Adrenal gland (tissue), 12 donors: ENCODE results near the gene VPS11. TPM values are rescaled to one million over a fixed set of nuclear protein-coding genes. Genes with fewer than 3 reads are reported as not detected.

Experiments used
- DNase-seq, 7 donors: peaks; one replicate each; pipeline ENCODE4 v3.0.0-alpha.2; 2019 to 2020
- H3K27ac ChIP-seq, 5 donors: fragments of 200-600 bp; sonication (generic) in 4 of 5; 1 replicate in 3 of 5; 2 replicates in 2 of 5; pipeline versions ENCODE4 v1.5.1 to v1.8.0; 2016 to 2020; ENCODE audit warnings: mild to moderate bottlenecking in 1 of 5
- H3K27me3 ChIP-seq: fragments of 200-600 bp; 2 replicates; pipeline ENCODE4 v1.8.0; 2021
- H3K36me3 ChIP-seq, 2 donors: fragments of 200-600 bp; replicated peaks in 1 of 2; 1 replicate in 1 of 2; 2 replicates in 1 of 2; pipeline versions ENCODE4 v1.5.1 to v1.8.0; 2018 to 2022
- H3K4me1 ChIP-seq, 2 donors: fragments of 200-600 bp; replicated peaks in 1 of 2; 1 replicate in 1 of 2; 2 replicates in 1 of 2; pipeline versions ENCODE4 v1.5.1 to v1.8.0; 2018 to 2021
- H3K4me3 ChIP-seq, 4 donors: fragments of 200-600 bp; sonication (generic) in 3 of 4; one replicate each; pipeline ENCODE4 v1.5.1; 2016 to 2018
- H3K9me3 ChIP-seq, 3 donors: fragments of 200-600 bp; sonication (generic) in 1 of 3; replicated peaks in 1 of 3; 1 replicate in 2 of 3; 2 replicates in 1 of 3; pipeline versions ENCODE4 v1.5.1 to v1.8.0; 2016 to 2021
- CTCF ChIP-seq, 6 experiments: fragments of 450-650 bp in 4 of 6; fragments of 200-600 bp in 2 of 6; sonication (generic) in 1 of 6; IDR thresholded peaks; 1 replicate in 5 of 6; 2 replicates in 1 of 6; pipeline versions ENCODE4 v1.5.1 to v1.8.0; 2016 to 2021; ENCODE audit warnings: antibody characterized with exemption in 6 of 6, mild to moderate bottlenecking in 2 of 6, moderate library complexity in 1 of 6
- POLR2A ChIP-seq, 2 donors: fragments of 450-650 bp; IDR thresholded peaks; one replicate each; pipeline ENCODE4 v1.6.1; 2017; ENCODE audit warnings: antibody characterized with exemption in 2 of 2, mild to moderate bottlenecking in 2 of 2, moderate library complexity in 1 of 2
- WGBS, 4 donors: extraction: QIAGEN DNeasy Blood & Tissue Kit in 2 of 4; methylation state at CpG; one replicate each; pipeline versions ENCODE4 v1.1.5 to v1.1.7; 2013 to 2017; 5-methylcytosine and 5-hydroxymethylcytosine counted together
- intact Hi-C, 2 donors: fragments of 100-400 bp; cut with DNase I; formaldehyde crosslinking; loops; one replicate each; pipeline versions ENCODE4 v1.14.1 to v1.15.0; 2022 to 2023
- polyA plus RNA-seq, 3 donors: library from polyadenylated mRNA; stranded (reverse); fragments of 200-250 nt in 2 of 3; fragments of 350-450 nt in 1 of 3; fragmentation: Illumina TruSeq in 1 of 3; extraction: RNeasy Lipid Tissue Mini Kit (QIAGEN cat#74804) in 1 of 3; gene quantifications; one replicate each; pipeline ENCODE4 v1.2.3, GENCODE V29; 2013 to 2014
- total RNA-seq, 9 donors: library from RNA; depleted of rRNA in 4 of 9; stranded (reverse); fragments of >200 nt in 4 of 9; fragments of 120-200 nt in 1 of 9; fragmentation: NEBNext Ultra II Directional in 1 of 9; extraction: Animal tissue kit (Norgen Biotek cat#: 25700) in 1 of 9; gene quantifications; one replicate each; pipeline versions ENCODE4 v1.1.0 to v1.2.4, GENCODE V29; 2013 to 2023
- donor health status: healthy with polysubstance abuse.
- donor health status: Bipolar disorder and iron deficiency.
- donor health status: DM: yes; HTN: yes; CAD: no.
- donor health status: DM: no; HTN: no; CAD: no.
- donor health status: DM: no; HTN: no; CAD: no.
- donor health status: DM: yes; HTN: yes; CAD: no.

The VPS11 gene
- total and polyA plus RNA-seq, 12 donors = 32.8 to 146 (median 57.0) TPM

GRCh38 chr11:119046489-119046888, 21.1 kb upstream of the VPS11 start:
- H3K4me1 ChIP-seq = no peaks in the 10 kb centered on the region
- no peak for TF ChIP-seq POLR2A (IDR thresholded peaks at IDR 0.05)
- no peak for TF ChIP-seq CTCF (IDR thresholded peaks at IDR 0.05)
- no peaks in the 10 kb centered on the region for H3K27me3 ChIP-seq
- H3K27ac ChIP-seq = no peak overlapping the region
- no peak overlapping the region for H3K4me3 ChIP-seq
- 90 to 97% (median 96%) methylated on average over 2 to 6 of the region's 6 CpGs for WGBS, 4 donors
- peaks cover 0 to 72% of the 10 kb centered on the region in 2 donors for H3K36me3 ChIP-seq
- no peak for DNase-seq
- H3K9me3 ChIP-seq = no peaks in the 10 kb centered on the region
- intact Hi-C loops = no loop called here

DNA sequence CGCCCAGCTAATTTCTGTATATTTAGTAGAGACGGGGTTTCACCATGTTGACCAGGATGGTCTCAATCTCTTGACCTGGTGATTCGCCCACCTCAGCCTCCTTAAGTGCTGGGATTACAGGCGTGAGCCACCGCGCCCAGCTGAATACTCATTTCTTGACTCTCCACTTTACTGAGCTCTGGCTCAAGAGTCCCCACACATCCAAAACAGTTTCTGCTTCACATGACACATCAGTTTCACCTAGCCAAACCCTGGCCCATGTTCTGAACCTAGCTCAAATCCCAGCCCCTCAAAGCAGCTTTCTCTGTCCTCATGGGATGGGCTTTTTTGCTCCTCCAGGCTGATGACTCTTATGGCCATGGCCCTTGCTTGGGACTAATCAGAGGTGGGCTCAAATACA, 20.4 kb upstream of the VPS11 start:
- H3K4me3 ChIP-seq = no peak overlapping the region
- no peak overlapping the region for H3K27ac ChIP-seq
- TF ChIP-seq CTCF (IDR thresholded peaks at IDR 0.05) (no peak), POLR2A (IDR thresholded peaks at IDR 0.05) (no peak)
- no peaks in the 10 kb centered on the region for H3K4me1 ChIP-seq
- peaks cover 0 to 79% of the 10 kb centered on the region in 2 donors for H3K36me3 ChIP-seq
- no peak for DNase-seq
- H3K27me3 ChIP-seq = no peaks in the 10 kb centered on the region
- intact Hi-C loops = no loop called here
- H3K9me3 ChIP-seq = no peaks in the 10 kb centered on the region
- 92 to 96% (median 95%) methylated on average over 6 of the region's 6 CpGs for WGBS, 4 donors

- H3K27me3 ChIP-seq = no peaks in the 10 kb centered on the region
- H3K27ac ChIP-seq = no peak overlapping the region
- no peaks in the 10 kb centered on the region for H3K9me3 ChIP-seq
- WGBS, 4 donors = 90 to 96% (median 91%) methylated on average over 8 to 9 of the region's 9 CpGs
- no peak for TF ChIP-seq POLR2A (IDR thresholded peaks at IDR 0.05)
- TF ChIP-seq CTCF (IDR thresholded peaks at IDR 0.05) = no peak
- intact Hi-C loops = no loop called here
- H3K36me3 ChIP-seq = peaks cover 0 to 93% of the 10 kb centered on the region in 2 donors
- DNase-seq = no peak
- H3K4me1 ChIP-seq = no peaks in the 10 kb centered on the region
- H3K4me3 ChIP-seq = no peak overlapping the region
Measured at GRCh38 chr11:119048644-119049043, 19.0 kb upstream of the VPS11 start.

GRCh38 chr11:119049081-119049480, 18.5 kb upstream of the VPS11 start:
- Histone ChIP-seq H3K27me3 (no peaks in the 10 kb centered on the region), H3K27ac (no peak overlapping the region), H3K4me3 (no peak overlapping the region), H3K9me3 (no peaks in the 10 kb centered on the region), H3K4me1 (no peaks in the 10 kb centered on the region), H3K36me3 (peaks cover 0 to 98% of the 10 kb centered on the region in 2 donors)
- DNase-seq = no peak
- TF ChIP-seq CTCF (IDR thresholded peaks at IDR 0.05) (no peak), POLR2A (IDR thresholded peaks at IDR 0.05) (no peak)
- intact Hi-C loops = no loop called here
- 90 to 96% (median 93%) methylated on average over 7 of the region's 7 CpGs for WGBS, 4 donors
